BJ (cell line): ENCODE results near the gene GBA2. TPM values are rescaled to one million over a fixed set of nuclear protein-coding genes. Genes with fewer than 3 reads are reported as not detected.
A peak's percentile ranks its signal among the peaks of the same experiment; 100 is the strongest.

Experiments
- CTCF ChIA-PET: fragments of 350-600 bp; formaldehyde crosslinking; extraction: SDS; loops from one replicate; lab custom pipeline; 2021; ENCODE audit warnings: antibody characterized with exemption, inconsistent platforms; lab: Yijun Ruan, JAX
- POLR2A ChIA-PET: fragments of 300-600 bp; sonication (Branson Sonifier 250); formaldehyde crosslinking; extraction: SDS; loops from one replicate; lab custom pipeline; 2021; ENCODE audit warnings: antibody characterized with exemption; lab: Charles Lee
- DNase-seq: peaks from one replicate; pipeline ENCODE4 v3.0.0-alpha.2; 2011; ENCODE audit warnings: low read depth
- H3K27me3 ChIP-seq: 2 replicates; pipeline ENCODE4 v1.6.0; 2011; ENCODE audit warnings: low read length; ENCODE audit not compliant: control insufficient read depth, insufficient read depth
- H3K36me3 ChIP-seq: 2 replicates; pipeline ENCODE4 v1.5.1; 2011; ENCODE audit warnings: low read length; ENCODE audit not compliant: control insufficient read depth, insufficient read depth
- H3K4me3 ChIP-seq: 2 replicates; pipeline ENCODE4 v1.5.1; 2011; ENCODE audit warnings: low read depth, mild to moderate bottlenecking, control low read depth, low read length
- CTCF ChIP-seq: IDR thresholded peaks from 2 replicates; pipeline ENCODE4 v1.5.1; 2011; ENCODE audit warnings: low read depth, mild to moderate bottlenecking, control low read depth, inconsistent platforms, low read length, moderate library complexity; ENCODE audit not compliant: insufficient read depth
- polyA plus RNA-seq: library from polyadenylated mRNA; depleted of rRNA; stranded (reverse); fragments of >200 nt; gene quantifications from 2 replicates; pipeline ENCODE4 v1.2.3, GENCODE V29; 2011

The GBA2 gene
- polyA plus RNA-seq, 1 experiment: 44.1 TPM

- H3K36me3 ChIP-seq: no peaks in the 10 kb centered on the region
- H3K4me3 ChIP-seq: no peak overlapping the region
- CTCF ChIA-PET: interaction anchor here (1.2 to 2.2 kb wide), 4 partner anchors 10 to 113 kb away, joined by 3 to 6 read pairs (median 4); no protein-coding TSS in a partner anchor
- TF ChIP-seq CTCF: no peak
- DNase-seq: no peak
- POLR2A ChIA-PET: no interaction called here
- H3K27me3 ChIP-seq: no peaks in the 10 kb centered on the region
These were observed 11.6 kb upstream of the GBA2 start for GRCh38 chr9:35760651-35761050.

GRCh38 chr9:35759795-35760194 is 10.8 kb upstream of the GBA2 start:
- no peak for DNase-seq
- CTCF ChIA-PET: interaction anchor here (1.6 kb wide), 1 partner anchor 11 kb away, joined by 5 read pairs; no protein-coding TSS in a partner anchor
- no peaks in the 10 kb centered on the region for H3K36me3 ChIP-seq
- TF ChIP-seq CTCF: no peak
- no peak overlapping the region for H3K4me3 ChIP-seq
- no peaks in the 10 kb centered on the region for H3K27me3 ChIP-seq
- POLR2A ChIA-PET: no interaction called here

DNA sequence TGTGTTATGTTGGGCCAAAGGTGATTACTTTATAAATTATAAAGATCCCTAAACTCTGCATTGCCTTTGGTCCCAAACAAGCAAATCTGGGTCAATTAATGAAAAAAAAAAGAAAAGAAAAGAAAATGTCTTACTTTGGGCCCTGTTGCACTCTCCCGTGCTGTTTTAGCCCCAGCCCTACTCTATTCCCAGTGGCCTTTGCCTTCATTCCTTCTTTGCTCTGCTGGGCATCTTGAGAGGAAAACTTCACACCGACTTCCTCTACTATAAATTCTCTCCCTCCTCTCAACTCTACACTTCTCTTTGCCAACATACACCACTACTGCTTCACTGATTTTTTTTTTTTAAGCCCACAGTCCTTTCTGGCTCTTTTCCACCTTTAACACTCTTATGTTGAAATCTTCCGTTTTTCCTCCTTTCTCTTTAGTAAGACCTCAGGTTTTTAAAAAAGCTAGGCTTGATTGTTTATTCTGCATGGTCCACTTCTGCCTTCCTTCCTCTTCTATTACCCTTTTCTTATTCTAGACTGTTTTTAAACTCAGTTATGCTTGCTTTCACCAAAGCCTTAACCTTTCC is 9.5 kb upstream of the GBA2 start:
- H3K4me3 ChIP-seq: no peak overlapping the region
- TF ChIP-seq CTCF: no peak
- CTCF ChIA-PET: interaction anchor here (0.6 kb wide), 1 partner anchor 12 kb away, joined by 3 read pairs; no protein-coding TSS in a partner anchor
- no peaks in the 10 kb centered on the region for H3K27me3 ChIP-seq
- POLR2A ChIA-PET: interaction anchor here (0.7 kb wide), 1 partner anchor 20 kb away, joined by 3 read pairs; no protein-coding TSS in a partner anchor
- H3K36me3 ChIP-seq: peaks cover 6% of the 10 kb centered on the region
- DNase-seq: no peak

- no peaks in the 10 kb centered on the region for H3K27me3 ChIP-seq
- ChIA-PET POLR2A (interaction anchor here (0.7 kb wide), 1 partner anchor 21 kb away, joined by 3 read pairs; no protein-coding TSS in a partner anchor), CTCF (interaction anchor here (0.6 to 2.1 kb wide), 2 partner anchors 10 to 13 kb away, joined by 3 to 5 read pairs; partner anchors contain the start of genes GBA2 and RGP1)
- H3K36me3 ChIP-seq: peaks cover 11% of the 10 kb centered on the region
- DNase-seq: no peak
- no peak overlapping the region for H3K4me3 ChIP-seq
- TF ChIP-seq CTCF: no peak
These were observed 8.9 kb upstream of the GBA2 start for GRCh38 chr9:35757892-35758275.

DNA sequence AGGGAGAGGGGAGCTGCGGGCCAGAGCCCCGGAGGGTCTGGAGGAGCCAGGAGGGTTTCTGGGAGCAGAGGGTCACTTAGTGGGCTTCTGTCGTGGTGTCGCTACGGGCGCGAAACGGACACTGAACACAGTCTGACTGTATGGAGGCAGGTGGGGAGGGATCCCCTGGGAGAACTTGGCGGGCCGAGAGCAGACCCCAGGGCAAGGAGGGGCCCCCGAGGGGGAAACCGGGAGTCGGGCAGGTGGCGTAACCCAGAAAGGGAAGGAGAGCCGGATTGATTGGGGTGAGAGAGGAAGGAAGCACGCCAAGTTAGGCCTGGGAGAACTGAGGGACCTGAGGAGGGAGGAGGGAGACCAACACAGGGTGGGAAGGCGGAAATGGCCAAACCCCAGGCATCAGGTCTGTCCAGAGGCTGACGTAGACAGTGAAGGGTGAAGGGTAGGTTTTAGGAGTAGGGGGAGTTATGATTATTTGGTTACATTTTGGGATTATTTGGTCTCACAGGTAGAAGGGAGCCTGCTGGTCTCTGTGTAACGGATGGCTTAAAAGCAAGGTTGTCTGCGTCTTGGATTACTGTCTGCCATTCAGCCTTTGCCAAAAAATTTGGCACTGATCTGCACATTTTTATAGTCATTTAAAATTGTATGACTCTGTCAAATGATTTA is 8.3 kb upstream of the GBA2 start:
- peaks cover 13% of the 10 kb centered on the region for H3K36me3 ChIP-seq
- TF ChIP-seq CTCF: no peak
- no peaks in the 10 kb centered on the region for H3K27me3 ChIP-seq
- DNase-seq: no peak
- CTCF ChIA-PET: interaction anchor here (1.0 to 2.1 kb wide), 5 partner anchors 8 to 18 kb away, joined by 4 to 6 read pairs (median 5); partner anchors contain the start of genes GBA2 and RGP1
- POLR2A ChIA-PET: interaction anchor here (0.6 kb wide), 1 partner anchor 645 kb away, joined by 7 read pairs; no protein-coding TSS in a partner anchor
- peak overlapping the region; percentile 49 for H3K4me3 ChIP-seq
